ENCODE results near the gene SYNC.

- no peak for TF ChIP-seq CTCF (IDR thresholded peaks at IDR 0.05)
- TF ChIP-seq POLR2A (IDR thresholded peaks at IDR 0.05): no peak
Measured at GRCh38 chr1:32717503-32717902, 14.9 kb upstream of the SYNC start.

Measured in body of pancreas (tissue), 4 donors.